ENCODE measurements around the gene FADS6.
"Not testable (repeated sequence)": the region's sequence is repeated elsewhere in the genome, so short reads cannot be mapped to it uniquely, and the experiment has no call there.

FADS6 gene

GRCh38 chr17:74871356-74872076, 21.9 kb downstream of the FADS6 start:
- DNase-seq (ENCODE audit: low read depth, low spot score) = no peak
- H3K27ac ChIP-seq = no peak overlapping the region

GRCh38 chr17:74870512-74870911, 22.9 kb downstream of the FADS6 start:
- DNase-seq (ENCODE audit: low read depth, low spot score) = no peak
- no peak overlapping the region for H3K27ac ChIP-seq

- not testable (repeated sequence) for H3K27ac ChIP-seq; DNase-seq (ENCODE audit: low read depth, low spot score)
Measured at GRCh38 chr17:74870028-74870427, 23.4 kb downstream of the FADS6 start.

- no peak for DNase-seq (ENCODE audit: low read depth, low spot score)
- no peak overlapping the region for H3K27ac ChIP-seq
Measured at GRCh38 chr17:74868908-74869255, 24.6 kb downstream of the FADS6 start.

- H3K27ac ChIP-seq = no peak overlapping the region
- DNase-seq (ENCODE audit: low read depth, low spot score) = no peak
Measured at GRCh38 chr17:74868251-74868907, 25.1 kb downstream of the FADS6 start.

GRCh38 chr17:74866198-74866835, 27.1 kb downstream of the FADS6 start:
- no peak overlapping the region for H3K27ac ChIP-seq
- no peak for DNase-seq (ENCODE audit: low read depth, low spot score)

- no peak overlapping the region for H3K27ac ChIP-seq
- DNase-seq (ENCODE audit: low read depth, low spot score) = no peak
Measured at GRCh38 chr17:74865504-74866197, 27.8 kb downstream of the FADS6 start.

- H3K27ac ChIP-seq = no peak overlapping the region
- no peak for DNase-seq (ENCODE audit: low read depth, low spot score)
Measured at GRCh38 chr17:74864866-74865395, 28.5 kb downstream of the FADS6 start.

GRCh38 chr17:74864297-74864865, 29.1 kb downstream of the FADS6 start:
- no peak overlapping the region for H3K27ac ChIP-seq
- DNase-seq (ENCODE audit: low read depth, low spot score) = no peak

- no peak overlapping the region for H3K27ac ChIP-seq
- DNase-seq (ENCODE audit: low read depth, low spot score) = no peak
Measured at GRCh38 chr17:74863420-74864296, 29.8 kb downstream of the FADS6 start.

GRCh38 chr17:74862919-74863318, 30.5 kb downstream of the FADS6 start:
- no peak for DNase-seq (ENCODE audit: low read depth, low spot score)
- no peak overlapping the region for H3K27ac ChIP-seq

GRCh38 chr17:74862108-74862901, 31.1 kb downstream of the FADS6 start:
- no peak overlapping the region for H3K27ac ChIP-seq
- no peak for DNase-seq (ENCODE audit: low read depth, low spot score)

GRCh38 chr17:74861662-74862107, 31.7 kb downstream of the FADS6 start:
- no peak for DNase-seq (ENCODE audit: low read depth, low spot score)
- H3K27ac ChIP-seq = no peak overlapping the region

GRCh38 chr17:74860872-74861661, 32.4 kb downstream of the FADS6 start:
- no peak for DNase-seq (ENCODE audit: low read depth, low spot score)
- H3K27ac ChIP-seq = no peak overlapping the region

- DNase-seq (ENCODE audit: low read depth, low spot score) = no peak
- H3K27ac ChIP-seq = no peak overlapping the region
Measured at GRCh38 chr17:74860229-74860871, 33.1 kb downstream of the FADS6 start.

GRCh38 chr17:74859459-74860228, 33.8 kb downstream of the FADS6 start, which contains the start of gene GRIN2C:
TSS of gene GRIN2C (minus strand) at chr17:74859885. CDS start at chr17:74855092, 4,793 bp downstream.
- no peak within 1 kb of the TSS for H3K27ac ChIP-seq
- DNase-seq (ENCODE audit: low read depth, low spot score) = no peak

Measured in epithelial cell of prostate (primary cell).